Uterus (tissue), 4 donors: ENCODE measurements around the gene STON1. TPM values are rescaled to one million over a fixed set of nuclear protein-coding genes. Genes with fewer than 3 reads are reported as not detected.

ENCODE experiments used
- DNase-seq, 2 donors: peaks; one replicate each; pipeline ENCODE4 v3.0.0-alpha.2; 2019 to 2020
- H3K27ac ChIP-seq, 2 donors: fragments of 200-600 bp; sonication (generic); 1 replicate in 1 of 2; 2 replicates in 1 of 2; pipeline ENCODE4 v1.5.1; 2016 to 2018
- H3K27me3 ChIP-seq, 2 donors: fragments of 200-600 bp; sonication (generic); one replicate each; pipeline ENCODE4 v1.5.1; 2018 to 2019; ENCODE audit warnings: control low read depth in 1 of 2
- H3K36me3 ChIP-seq, 2 donors: fragments of 200-600 bp; sonication (generic); one replicate each; pipeline ENCODE4 v1.5.1; 2019; ENCODE audit warnings: control low read depth in 1 of 2
- H3K4me1 ChIP-seq, 2 donors: fragments of 200-600 bp; sonication (generic); one replicate each; pipeline ENCODE4 v1.5.1; 2018 to 2019; ENCODE audit warnings: control low read depth in 1 of 2
- H3K4me3 ChIP-seq, 2 donors: fragments of 200-600 bp; sonication (generic); 1 replicate in 1 of 2; 2 replicates in 1 of 2; pipeline ENCODE4 v1.5.1; 2018 to 2019; ENCODE audit warnings: mild to moderate bottlenecking in 1 of 2
- H3K9me3 ChIP-seq, 2 donors: fragments of 200-600 bp; sonication (generic); one replicate each; pipeline ENCODE4 v1.5.1; 2019; ENCODE audit warnings: control low read depth in 1 of 2
- CTCF ChIP-seq, 4 experiments: fragments of 200-600 bp in 2 of 4; fragments of 450-650 bp in 2 of 4; sonication (generic) in 2 of 4; IDR thresholded peaks; one replicate each; pipeline ENCODE4 v1.5.1; 2016 to 2019; ENCODE audit warnings: antibody characterized with exemption in 4 of 4, mild to moderate bottlenecking in 2 of 4, moderate library complexity in 1 of 4
- POLR2A ChIP-seq, 2 donors: fragments of 450-650 bp; IDR thresholded peaks; one replicate each; pipeline ENCODE4 v1.6.1; 2016; ENCODE audit warnings: antibody characterized with exemption in 2 of 2, mild to moderate bottlenecking in 1 of 2, moderate library complexity in 1 of 2
- intact Hi-C: fragments of 100-400 bp; cut with DNase I; formaldehyde crosslinking; loops from one replicate; pipeline ENCODE4 v1.15.1; 2023; ENCODE audit warnings: low total_unique reads
- total RNA-seq, 4 donors: library from RNA; depleted of rRNA in 3 of 4; stranded (reverse); fragments of >200 nt in 3 of 4; gene quantifications; one replicate each; pipeline versions ENCODE4 v1.1.0 to v1.2.4, GENCODE V29; 2014 to 2023
- donor health status: DM: yes; HTN: yes; CAD: no.

Gene STON1
- total RNA-seq, 4 donors from 2014 or later = 55.6 to 75.3 (median 65.8) TPM

- no peaks in the 10 kb centered on the region for H3K36me3 ChIP-seq
- no peak overlapping the region for H3K4me3 ChIP-seq
- H3K27me3 ChIP-seq = no peaks in the 10 kb centered on the region
- H3K27ac ChIP-seq = peak overlapping the region in 1 of 2 donors; percentile 10
- no peak for TF ChIP-seq CTCF (IDR thresholded peaks at IDR 0.05)
- TF ChIP-seq POLR2A (IDR thresholded peaks at IDR 0.05) = no peak
- DNase-seq = no peak
- intact Hi-C loops = no loop called here
- H3K4me1 ChIP-seq = no peaks in the 10 kb centered on the region
- H3K9me3 ChIP-seq = no peaks in the 10 kb centered on the region
Measured at GRCh38 chr2:48507111-48507510, 22.8 kb upstream of the STON1 start.

DNA sequence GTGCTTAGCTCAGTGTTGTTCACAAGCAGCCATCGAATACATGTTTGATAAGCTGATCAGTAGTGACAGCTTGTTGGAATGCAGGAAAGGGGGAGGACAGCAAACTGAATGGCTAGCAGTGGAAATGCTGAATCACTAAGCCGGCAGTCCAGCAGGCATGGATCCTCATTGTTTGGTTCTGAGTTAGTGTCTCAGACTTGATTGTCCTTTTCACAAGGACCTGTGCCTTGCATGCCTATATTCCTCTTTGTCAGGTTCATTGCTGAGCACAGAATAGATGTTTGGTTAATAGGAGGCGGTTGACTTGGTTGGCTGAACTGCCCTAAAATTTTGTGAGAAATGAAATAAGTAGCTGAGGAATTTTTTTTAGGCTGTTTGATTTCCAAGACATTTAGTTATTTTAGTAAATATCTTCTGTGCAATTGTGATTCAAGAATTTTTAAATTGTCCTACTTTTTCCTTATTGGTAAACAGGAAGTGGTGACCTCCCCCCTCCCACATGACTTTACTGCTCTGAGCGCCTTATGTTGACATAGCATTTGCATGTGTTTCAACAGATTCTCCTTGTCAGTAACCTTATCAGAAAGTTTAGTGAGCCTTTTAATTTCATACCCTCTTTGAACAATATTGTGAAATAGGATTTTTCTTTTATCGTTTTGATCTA lies 21.4 kb upstream of the STON1 start:
- Histone ChIP-seq H3K36me3 (no peaks in the 10 kb centered on the region), H3K27ac (peak overlapping the region; percentile 77 to 97), H3K27me3 (no peaks in the 10 kb centered on the region), H3K4me3 (no peak overlapping the region), H3K4me1 (no peaks in the 10 kb centered on the region), H3K9me3 (no peaks in the 10 kb centered on the region)
- TF ChIP-seq POLR2A (IDR thresholded peaks at IDR 0.05) = no peak
- TF ChIP-seq CTCF (IDR thresholded peaks at IDR 0.05) = no peak
- intact Hi-C loops = no loop called here
- DNase-seq = peak in 1 of 2 donors; percentile 50

GRCh38 chr2:48510329-48510728 lies 19.6 kb upstream of the STON1 start:
- H3K9me3 ChIP-seq = no peaks in the 10 kb centered on the region
- H3K4me1 ChIP-seq = no peaks in the 10 kb centered on the region
- TF ChIP-seq POLR2A (IDR thresholded peaks at IDR 0.05) (no peak), CTCF (IDR thresholded peaks at IDR 0.05) (no peak)
- intact Hi-C loops = no loop called here
- DNase-seq = no peak
- peak overlapping the region; percentile 77 to 97 for H3K27ac ChIP-seq
- H3K4me3 ChIP-seq = no peak overlapping the region
- no peaks in the 10 kb centered on the region for H3K27me3 ChIP-seq
- H3K36me3 ChIP-seq = no peaks in the 10 kb centered on the region

DNA sequence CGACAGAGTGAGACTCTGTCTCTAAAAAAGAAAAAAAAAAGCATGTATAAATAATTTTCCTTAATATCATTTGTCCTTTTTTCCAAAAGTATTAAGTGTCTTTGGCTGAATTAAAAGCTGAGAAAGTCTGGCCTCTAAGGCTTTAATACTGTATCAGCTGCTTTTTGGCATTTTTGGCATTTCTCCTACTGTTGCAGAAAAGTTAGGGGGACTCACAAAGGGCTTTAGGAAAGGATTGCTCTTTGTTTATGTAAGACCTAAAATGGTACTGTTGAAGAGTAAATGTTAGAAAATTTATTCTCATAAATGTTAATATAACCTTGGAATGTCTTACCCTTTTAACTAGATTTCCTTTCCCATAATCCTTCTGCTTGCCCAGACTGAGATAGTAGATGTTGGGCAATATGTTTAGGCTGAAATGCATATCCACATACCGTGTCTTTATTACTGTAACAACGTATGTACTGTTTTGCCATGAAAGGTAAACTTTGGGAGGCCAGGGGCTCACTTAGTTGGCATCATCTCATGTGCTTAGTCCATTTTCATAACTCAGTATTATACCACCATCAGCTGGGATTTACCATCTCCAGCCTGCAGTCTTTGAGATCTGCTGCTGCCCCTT lies 18.0 kb upstream of the STON1 start:
- no peak overlapping the region for H3K4me3 ChIP-seq
- no peaks in the 10 kb centered on the region for H3K9me3 ChIP-seq
- H3K4me1 ChIP-seq = no peaks in the 10 kb centered on the region
- TF ChIP-seq CTCF (IDR thresholded peaks at IDR 0.05) (no peak), POLR2A (IDR thresholded peaks at IDR 0.05) (no peak)
- no peaks in the 10 kb centered on the region for H3K36me3 ChIP-seq
- H3K27me3 ChIP-seq = no peaks in the 10 kb centered on the region
- intact Hi-C loops = no loop called here
- peak overlapping the region; percentile 77 to 97 for H3K27ac ChIP-seq
- DNase-seq = no peak

DNA sequence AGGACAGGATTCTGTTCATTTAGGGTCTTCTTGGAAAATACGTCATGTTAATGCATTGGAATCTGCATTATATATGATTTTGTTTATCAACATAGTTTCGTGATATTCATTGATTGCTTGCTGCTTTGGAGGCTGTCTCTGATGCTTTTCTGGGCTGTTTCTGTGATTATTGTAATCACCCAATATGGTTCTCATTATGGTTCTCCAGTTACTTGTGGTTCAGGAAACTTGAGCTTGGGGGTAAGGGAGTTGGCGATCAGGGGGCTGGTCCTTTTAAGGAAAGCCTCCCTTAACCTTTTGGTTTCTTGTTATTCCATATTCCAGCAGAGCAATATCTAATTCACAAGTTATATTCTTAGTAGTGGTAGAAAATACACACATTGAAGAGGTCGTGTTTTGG lies 17.4 kb upstream of the STON1 start:
- peak overlapping the region; percentile 89 to 97 for H3K27ac ChIP-seq
- no peaks in the 10 kb centered on the region for H3K27me3 ChIP-seq
- H3K36me3 ChIP-seq = no peaks in the 10 kb centered on the region
- no peaks in the 10 kb centered on the region for H3K4me1 ChIP-seq
- no peak for DNase-seq
- TF ChIP-seq CTCF (IDR thresholded peaks at IDR 0.05) (no peak), POLR2A (IDR thresholded peaks at IDR 0.05) (no peak)
- H3K9me3 ChIP-seq = no peaks in the 10 kb centered on the region
- H3K4me3 ChIP-seq = no peak overlapping the region
- intact Hi-C loops = no loop called here
